8988T (cell line): ENCODE measurements around the gene FAT1.
"Not testable (repeated sequence)": the region's sequence is repeated elsewhere in the genome, so short reads cannot be mapped to it uniquely, and the experiment has no call there.

Experiments used
- DNase-seq: peaks from one replicate; pipeline ENCODE4 v3.0.0; 2011

FAT1 gene

DNA sequence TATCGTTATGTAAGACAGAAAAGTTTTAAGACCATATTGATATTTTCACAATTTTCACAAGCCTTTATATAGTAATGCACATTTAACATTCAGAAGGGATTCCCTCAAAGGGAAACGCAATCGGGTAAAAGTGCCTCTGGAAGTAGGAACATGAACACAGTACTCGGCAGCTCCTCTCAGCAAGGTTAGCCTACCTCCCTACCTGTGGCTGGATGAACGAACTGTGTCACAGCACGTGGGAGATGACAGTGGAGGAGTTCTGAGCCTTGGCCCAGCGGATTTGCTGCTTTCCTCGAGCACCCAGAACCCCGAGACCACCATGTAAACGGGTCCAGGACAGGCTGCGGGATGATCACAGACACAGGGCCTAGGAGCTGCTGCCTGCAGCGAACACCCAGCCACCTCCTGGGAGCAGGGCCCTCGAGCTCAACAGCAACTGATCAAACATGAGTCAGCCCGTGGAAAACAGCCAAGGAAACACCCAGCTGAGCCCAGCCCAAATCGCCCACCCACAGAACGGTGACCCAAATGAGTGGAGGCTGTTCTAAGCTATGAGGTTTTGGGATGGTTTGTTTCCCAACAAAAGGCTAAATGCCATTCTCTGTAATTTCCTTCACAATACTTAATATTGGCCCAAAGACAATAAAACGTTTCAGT is 30.4 kb downstream of the FAT1 start:
- DNase-seq: peak; percentile 54

DNA sequence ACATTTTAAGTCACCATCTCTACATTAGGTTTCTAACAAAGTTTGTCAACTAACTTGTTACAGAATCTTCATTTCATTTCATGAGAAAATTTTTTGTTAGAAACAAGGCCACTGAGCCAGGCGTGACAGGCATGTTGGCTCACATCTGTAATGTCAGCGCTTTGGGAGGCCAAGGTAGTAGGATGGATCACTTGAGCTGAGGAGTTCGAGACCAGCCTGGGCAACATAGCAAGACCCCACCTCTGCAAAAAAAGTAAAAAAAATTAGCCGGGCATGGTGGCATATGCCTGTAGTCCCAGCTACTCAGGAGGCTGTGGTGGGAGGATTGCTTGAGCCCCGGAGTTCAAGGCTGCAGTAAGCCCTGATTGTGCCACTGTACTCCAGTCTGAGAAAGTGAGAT is 32.3 kb downstream of the FAT1 start:
- DNase-seq: no peak

DNA sequence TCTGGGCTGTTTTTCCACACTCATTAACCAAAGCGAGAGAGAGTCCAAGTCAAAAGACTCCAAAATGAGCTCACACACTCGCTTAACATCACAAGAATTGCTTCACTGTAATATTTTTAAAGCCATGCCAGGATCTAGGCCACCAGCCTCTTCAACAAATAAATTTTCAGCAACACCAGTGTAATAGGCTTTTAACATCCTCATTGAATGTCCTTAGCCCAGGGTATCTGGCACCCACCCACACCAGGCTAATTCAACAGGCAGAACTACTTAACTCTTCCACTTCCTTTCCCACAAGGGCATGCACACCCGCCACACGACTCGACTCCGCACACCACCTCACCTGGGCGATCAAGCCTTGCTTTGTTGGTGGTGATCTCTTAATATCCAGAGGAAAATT is 34.2 kb downstream of the FAT1 start:
- no peak for DNase-seq

DNA sequence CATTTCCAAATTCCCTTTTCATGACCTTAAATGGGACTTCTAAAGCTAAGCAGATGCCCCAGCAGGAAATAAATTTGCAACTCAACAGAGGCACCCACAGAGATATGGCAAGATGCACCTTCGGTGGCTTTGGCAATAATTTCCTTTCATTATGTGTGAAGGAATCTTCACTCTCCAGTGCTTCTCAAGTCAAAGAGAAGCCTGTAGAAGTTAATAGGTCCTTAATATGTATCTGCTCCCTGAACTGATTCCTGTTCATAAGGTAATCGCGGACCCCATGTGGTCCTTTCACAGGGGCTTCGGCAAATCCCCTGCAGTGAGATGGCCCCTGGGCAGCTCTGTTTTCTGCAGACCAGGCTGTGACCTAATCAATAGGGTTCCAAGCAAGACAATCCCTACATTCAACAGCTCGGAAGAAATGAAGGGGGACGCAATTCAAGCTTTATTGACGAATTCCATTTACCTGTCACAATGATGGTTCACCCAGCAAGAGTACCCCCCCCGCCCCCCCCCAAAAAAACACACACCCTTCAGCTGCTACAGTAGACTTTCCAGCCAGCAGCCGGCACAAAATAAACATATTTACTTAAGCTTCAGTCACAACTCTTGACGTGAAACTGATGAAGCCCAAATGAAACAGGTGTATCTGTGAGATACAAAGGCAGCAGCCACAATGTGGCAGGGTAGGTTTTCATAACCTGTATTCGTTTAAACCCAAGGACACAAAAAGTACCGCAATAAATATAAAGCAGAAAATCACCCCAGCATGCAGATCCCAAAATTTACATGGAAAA is 35.3 kb downstream of the FAT1 start:
- DNase-seq: no peak

DNA sequence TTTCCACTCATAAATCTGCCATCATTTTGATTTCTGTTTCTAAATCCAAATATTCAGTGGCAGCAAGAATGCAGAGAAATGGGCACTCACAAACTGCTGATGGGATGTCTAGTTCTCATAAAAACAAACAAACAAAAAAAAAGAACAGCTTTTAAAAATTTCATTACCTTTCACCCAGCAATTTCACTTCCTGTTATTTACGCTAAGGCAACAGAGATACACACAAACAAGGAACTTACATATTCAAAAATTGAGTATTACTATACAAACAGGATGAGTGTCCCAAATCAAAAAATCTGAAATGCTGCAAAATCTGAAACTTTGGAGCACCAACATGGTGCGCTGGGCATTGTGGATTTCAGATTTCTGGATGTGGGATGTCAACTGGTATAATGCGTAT is 36.4 kb downstream of the FAT1 start:
- no peak for DNase-seq

DNA sequence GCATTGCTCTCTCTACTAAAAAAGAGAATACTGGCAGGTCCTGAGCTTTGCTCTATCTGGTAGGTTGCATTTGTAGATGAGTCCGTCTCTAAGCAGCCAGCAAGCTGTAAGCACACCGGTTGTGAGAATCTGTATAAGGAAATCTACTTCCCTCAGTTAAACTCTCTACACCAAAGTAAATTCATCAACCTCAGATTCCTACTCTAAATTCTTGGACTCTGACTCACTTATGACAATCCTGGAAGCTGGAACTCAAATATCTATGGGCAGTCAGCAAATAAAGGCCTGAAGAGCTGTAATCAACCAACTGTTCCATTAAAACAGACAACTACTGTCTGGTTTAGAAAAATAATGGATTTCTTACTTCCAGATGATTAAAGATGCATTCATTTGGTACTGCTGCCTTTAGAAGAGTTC is 37.9 kb downstream of the FAT1 start:
- no peak for DNase-seq

DNA sequence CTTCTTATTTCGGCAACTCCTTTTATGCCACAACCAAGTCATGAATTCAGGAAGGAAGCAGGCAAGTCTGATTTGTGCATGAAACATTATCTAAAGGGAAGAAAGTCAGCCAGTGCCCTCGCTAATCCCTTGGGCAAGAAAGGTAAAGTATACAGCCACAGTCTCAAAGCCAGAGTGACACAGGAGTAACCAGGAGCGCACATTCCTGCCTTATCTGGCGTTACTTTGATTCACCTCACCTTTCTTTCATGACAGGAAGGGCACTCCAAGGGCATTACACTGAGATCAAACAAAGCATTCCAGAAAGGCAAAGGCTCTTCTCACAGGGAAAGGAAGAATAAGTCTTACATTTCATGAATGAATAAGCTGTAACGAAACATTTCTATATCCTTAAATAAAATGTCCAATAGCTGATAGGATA is 38.8 kb downstream of the FAT1 start:
- DNase-seq: no peak

DNA sequence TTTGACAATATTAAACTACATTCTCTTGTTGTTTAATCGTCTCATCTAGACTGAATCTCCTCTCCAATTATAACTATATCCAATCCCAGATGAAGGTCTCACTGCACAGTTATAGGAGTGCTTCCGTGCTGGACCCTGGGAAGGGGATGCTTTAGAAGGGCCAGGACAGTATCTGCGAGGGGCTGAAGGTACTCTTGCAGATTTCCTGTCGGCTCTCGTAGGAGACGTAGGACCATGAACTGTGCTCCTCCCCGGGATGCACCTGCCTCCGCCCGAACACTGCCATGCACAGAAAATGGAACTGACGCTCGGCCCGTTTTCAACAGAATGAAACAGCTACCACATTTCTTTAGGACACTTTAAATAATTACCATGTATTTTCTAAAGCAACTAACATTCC is 39.4 kb downstream of the FAT1 start:
- DNase-seq: no peak

DNA sequence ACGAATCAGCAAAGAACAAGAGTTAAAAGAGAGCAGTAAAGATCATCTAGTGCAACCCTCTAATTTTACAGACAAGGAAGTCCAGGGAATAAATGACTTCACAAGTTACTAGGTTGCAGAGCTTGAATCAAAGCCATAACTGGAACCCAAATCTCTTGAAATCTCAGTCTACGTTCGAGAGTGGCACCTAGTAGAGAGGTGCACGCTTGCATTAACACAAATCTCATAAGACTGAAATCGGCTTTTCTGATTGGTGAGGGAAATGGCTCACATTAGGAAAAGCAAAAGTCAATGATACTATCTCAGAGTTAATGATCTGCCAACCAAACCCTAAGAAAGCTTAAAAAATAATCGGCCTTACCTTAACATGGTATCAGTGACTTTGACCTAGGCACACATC is 43.0 kb downstream of the FAT1 start:
- no peak for DNase-seq

DNA sequence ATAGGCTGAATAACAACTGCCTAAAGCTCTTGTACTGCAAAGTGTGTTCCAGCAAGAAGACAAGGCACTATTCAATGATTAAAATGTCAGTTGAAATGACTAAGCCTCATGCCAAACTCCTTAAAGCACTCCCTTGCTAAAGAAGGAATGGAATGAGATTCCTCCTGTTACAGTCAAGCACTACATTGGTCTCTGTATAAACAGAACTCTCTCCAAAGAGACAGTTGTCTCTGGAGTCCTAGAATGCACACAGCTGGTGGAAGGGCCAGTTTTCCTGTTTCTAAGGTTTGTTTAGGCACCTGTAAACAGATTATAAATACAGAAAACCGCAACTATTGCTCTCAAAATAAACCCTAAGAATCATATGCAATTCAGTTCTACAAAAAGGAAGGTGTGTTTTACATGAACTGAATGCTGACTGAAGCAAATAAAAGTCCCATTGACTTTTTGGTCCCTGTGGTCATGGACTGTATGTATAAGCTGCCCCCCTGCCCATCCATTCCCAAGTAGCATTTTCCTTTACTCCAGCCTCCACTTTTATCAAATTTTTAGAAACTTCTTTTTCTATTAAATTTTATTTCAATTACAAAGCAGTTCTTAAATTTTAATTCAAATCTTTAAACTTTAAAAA is 47.0 kb downstream of the FAT1 start:
- DNase-seq: no peak

DNA sequence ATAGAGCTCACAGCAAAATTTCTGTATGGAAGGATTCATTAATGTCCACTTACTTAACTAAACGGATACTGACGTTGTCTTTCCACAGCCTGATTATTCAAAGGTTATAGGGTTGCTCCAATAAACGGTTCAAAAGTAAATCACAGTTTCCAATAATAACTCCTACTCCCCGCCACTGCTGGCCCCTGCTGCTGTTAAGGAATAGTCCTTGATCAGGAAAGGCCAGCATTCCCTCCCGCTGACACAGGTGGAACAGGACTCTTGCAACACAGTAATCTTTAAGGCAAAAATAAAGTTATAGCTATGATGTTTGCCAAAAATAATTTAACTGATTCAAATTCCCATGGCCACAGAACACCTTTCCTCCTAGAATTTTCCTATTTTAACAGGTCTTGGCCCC is 53.9 kb downstream of the FAT1 start:
- no peak for DNase-seq

DNA sequence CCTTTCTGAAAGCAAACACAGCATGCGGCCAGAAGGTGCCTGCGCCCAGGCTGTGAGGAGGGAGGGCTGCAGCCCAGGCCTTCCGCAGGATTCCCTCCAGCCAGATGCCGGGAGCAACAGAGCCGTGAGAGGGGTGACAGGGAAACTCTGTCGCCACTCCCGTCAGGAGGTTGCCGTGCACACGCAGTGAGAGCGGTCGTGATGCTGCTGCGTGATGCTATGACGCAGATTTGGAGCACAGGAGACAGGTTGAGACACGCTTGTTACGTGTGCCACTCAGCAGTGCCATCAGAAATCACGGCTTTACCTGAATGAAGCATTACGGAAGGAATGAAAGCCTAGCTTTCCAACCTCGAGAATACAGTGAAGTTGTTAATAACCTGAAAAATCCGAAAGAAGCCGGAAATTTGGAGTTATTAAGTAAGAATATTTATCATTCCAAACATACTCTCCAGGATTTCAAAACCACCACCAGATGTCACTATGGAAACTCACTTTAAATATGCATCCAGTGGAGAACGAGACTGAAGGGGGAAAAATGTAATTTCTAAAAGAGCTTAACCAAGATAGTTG is 54.4 kb downstream of the FAT1 start:
- no peak for DNase-seq

DNA sequence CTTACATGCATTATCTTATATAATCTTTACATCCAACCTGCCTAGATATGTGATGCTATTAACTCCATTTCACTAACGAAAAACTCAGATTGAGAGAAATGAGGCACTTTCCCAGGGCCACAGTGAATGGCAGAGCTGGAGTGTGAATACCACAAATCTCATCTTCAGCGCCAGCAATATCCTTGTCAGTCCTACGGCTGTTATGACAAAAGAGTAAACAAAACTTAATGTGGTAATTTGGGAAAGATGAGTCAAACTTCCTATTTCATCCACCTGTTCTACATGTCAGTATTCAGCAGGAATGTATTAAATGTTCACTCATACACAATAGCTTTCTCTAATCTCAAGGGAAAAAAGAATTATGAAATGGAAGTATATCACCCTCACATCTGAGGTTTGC is 56.9 kb downstream of the FAT1 start:
- DNase-seq: no peak

DNA sequence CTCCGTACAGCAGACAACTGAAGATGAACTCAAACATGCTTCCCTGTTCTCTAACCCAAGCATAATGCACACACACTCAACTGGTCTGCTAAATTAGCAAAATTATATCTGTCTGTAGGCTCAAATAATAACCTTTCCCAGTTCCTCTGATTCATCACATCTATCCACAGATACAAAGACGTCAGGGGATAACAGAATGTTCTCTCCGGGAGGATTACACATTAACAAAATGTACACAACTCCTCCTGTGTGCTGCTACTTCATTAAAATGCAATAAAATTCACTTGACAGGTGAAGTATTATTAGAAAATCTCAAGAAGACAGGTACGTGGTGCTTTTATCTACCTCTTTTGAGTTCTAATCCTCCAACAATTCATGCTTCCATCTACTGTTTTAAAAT is 57.4 kb downstream of the FAT1 start:
- no peak for DNase-seq

DNA sequence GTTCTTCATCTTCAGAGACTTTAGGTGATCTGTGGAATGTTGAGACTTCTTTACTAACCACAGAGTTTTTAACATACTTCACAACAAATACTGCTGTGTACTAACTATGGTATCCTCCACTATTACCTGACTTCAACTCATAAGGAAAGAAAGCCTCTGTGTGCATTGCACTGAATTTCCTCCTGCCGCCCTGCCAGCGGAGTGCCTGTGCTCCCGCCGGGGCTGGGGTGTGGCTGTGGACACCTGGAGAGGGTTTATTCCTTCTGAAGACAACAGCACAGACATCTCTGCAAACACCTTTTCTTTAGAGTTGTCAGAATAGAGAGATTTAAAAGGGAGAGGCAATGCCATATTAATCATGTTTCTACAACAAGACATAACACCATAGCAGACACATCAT is 63.3 kb downstream of the FAT1 start:
- DNase-seq: no peak

DNA sequence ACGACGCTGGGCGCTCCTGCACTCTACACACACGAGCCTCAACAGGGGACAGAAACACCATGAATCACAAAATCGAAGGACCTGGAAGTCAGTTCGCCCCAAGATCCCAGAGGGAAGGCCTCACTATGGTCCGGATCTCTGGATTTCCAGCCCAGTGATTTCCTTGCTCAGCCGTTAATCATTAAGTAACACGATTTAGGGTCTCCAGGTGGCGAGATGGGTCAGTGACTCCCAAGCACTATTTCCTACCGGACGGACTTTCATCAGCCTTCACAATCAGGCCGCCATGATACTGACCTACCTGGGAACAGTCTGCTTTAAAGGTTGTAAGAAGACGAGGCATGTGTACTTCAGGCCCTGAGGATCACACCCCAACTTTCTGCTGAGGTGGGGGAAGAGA is 63.7 kb downstream of the FAT1 start:
- no peak for DNase-seq

DNA sequence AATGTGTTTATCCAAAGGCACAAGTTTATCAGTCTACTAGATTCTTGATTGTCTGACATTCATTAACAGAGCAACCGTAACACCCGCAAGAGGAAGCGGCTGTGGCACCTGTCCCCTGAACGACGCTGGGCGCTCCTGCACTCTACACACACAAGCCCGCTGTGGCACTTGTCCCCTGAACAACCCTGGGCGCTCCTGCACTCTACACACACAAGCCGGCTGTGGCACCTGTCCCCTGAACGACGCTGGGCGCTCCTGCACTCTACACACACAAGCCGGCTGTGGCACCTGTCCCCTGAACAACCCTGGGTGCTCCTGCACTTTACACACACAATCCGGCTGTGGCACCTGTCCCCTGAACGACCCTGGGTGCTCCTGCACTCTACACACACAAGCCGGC is 64.2 kb downstream of the FAT1 start:
- not testable (repeated sequence) for DNase-seq

DNA sequence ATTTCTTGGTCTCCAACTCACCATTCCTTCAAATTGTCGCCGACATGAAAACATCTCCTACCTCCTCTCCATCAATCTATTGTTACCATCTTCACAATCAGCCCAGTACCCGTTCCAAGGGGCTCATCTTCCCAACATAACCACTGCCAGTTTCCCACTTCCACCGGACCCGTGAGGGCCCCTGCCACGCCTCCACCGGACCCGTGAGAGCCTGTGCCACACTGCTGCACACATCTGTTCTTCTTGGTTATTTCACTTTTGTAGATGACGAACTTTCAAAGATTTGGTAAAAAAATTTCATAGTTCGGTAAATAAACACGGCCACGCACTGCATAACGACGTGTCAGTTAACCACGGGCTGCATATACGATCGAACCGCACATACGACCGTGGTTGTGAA is 65.0 kb downstream of the FAT1 start:
- no peak for DNase-seq

DNA sequence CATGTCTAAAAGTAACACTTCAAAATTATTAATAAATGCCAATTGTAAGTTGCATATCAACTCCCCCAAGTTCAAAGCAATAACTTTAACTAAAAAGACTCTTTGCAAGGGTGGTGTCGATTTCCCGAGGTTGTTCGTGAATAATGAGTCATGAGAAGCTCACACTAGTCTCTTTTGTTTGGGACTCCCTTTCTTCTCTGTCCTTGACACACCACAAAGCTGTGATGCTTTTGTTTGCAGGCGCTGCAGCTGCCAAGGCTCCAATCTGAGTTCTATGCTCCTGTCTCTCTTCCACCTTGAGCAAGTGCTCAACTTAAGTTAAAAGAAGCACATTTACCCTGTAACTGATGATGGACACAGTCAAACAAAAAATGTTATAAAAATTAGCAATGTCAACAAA is 65.9 kb downstream of the FAT1 start:
- no peak for DNase-seq

DNA sequence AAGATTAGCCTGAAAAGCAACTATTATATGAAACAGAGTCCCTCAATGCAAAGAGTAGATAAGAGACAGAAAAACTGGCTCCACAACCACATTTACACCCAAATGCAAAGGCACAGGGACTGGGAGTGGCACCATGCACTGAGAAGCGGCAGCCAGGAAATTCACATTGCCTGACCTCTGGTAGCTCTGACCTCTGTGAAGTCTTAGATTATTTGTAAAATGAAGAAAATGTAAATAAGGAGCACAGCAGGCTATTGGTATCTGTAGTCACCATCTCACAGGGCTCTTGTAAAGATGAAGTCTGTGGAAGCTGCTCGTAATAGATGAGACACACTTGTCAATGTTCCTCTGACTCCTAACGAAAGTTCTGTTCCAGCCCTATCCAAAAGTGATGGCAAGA is 69.7 kb downstream of the FAT1 start:
- no peak for DNase-seq

DNA sequence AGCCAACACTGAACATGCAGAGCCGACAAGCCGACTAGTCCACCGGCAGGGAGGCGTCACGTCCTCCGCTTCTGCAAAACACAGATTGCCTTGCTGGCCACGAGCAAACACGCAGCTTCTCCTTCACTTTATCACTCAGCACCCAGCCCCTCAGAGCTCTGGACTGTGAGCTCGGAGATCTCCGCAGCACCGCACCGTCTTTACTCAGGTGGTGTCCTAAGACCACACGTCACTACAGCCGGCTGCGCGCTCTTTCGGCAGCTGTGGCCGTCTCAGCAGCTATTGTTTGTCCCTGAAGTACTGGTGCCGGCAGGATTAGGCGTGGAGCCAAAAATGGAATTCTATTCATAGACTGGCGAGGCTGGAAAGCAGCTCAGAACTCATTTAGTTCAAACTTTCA is 72.0 kb downstream of the FAT1 start:
- no peak for DNase-seq

DNA sequence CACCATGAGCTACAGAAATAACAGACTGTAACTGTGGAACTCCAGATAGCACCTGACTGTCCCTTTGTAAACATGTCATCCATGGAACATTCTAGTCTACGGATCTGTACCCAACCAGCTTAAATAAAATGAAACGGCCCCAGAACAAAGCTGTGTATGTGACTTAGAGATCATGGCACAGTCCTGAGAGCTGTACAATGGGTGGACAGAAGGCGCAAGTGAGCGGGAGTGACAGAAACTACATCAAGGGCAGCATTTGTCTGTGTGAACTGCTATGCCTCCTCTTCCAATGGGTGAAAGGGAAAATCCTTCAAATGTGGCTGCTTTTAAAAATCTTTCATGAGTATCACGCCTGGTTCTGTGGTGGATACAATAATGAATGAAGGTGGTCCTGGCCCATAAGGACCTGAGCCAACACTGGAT is 72.5 kb downstream of the FAT1 start:
- DNase-seq: no peak

DNA sequence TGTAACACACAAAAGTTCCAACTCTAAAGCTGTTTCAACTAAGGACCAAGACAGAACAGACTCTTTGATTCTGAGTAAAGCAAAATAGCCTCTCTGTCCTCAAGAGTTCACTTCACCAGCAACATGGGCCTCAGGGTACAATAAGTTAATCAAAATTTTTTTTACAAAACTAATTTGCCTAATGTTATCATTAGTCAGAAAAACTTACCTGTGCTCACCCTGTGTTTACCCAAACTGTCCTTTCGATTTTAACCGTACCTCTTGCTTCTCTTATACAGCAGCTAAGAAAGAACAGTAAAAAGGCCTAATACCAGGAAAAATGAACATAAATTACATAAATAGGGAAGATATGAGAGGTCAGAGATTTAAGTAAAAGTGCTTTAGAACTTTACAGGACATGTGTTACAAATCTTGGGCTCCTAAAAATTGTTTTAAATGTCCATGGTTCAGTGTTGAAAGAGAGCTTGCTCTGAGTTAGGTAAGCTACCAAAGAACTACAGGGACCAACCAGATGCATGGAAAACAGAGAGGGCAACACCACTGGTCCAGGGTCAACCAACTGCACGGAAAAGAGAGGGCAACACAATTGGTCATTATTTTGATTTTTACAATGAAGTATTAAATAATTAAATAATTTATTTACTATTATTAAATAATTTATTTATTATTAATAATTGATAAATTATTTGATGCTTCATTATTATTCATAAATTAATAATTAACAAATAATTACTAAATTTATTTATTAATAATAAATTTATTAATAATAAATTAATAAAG is 73.1 kb downstream of the FAT1 start:
- no peak for DNase-seq
